Skeletal muscle tissue (tissue), 4 donors: ENCODE data around the gene AQP3. TPM values are rescaled to one million over a fixed set of nuclear protein-coding genes. Genes with fewer than 3 reads are reported as not detected.
A peak's percentile ranks its signal among the peaks of the same experiment; 100 is the strongest.
"Not testable (repeated sequence)": the region's sequence is repeated elsewhere in the genome, so short reads cannot be mapped to it uniquely, and the experiment has no call there.

Experiments
- H3K27ac ChIP-seq: one replicate; pipeline ENCODE4 v1.7.0; 2013; ENCODE audit warnings: mild to moderate bottlenecking, low read depth, low read length, inconsistent platforms
- H3K27me3 ChIP-seq, 3 donors: one replicate each; pipeline ENCODE4 v1.7.0; 2013; ENCODE audit warnings: low read length in 3 of 3; ENCODE audit not compliant: control insufficient read depth in 3 of 3, insufficient read depth in 3 of 3
- H3K36me3 ChIP-seq, 3 donors: one replicate each; pipeline ENCODE4 v1.7.0; 2013; ENCODE audit warnings: low read length in 3 of 3; ENCODE audit not compliant: control insufficient read depth in 3 of 3, insufficient read depth in 3 of 3
- H3K4me1 ChIP-seq, 3 donors: one replicate each; pipeline ENCODE4 v1.7.0; 2013; ENCODE audit warnings: low read length in 3 of 3, mild to moderate bottlenecking in 3 of 3; ENCODE audit not compliant: control insufficient read depth in 3 of 3, insufficient read depth in 3 of 3
- H3K4me3 ChIP-seq, 3 donors: one replicate each; pipeline ENCODE4 v1.7.0; 2013; ENCODE audit warnings: low read length in 3 of 3
- H3K9ac ChIP-seq, 3 donors: one replicate each; pipeline ENCODE4 v1.7.0; 2013; ENCODE audit warnings: low read length in 3 of 3, mild to moderate bottlenecking in 3 of 3, moderate library complexity in 2 of 3, low read depth in 1 of 3
- H3K9me3 ChIP-seq, 3 donors: one replicate each; pipeline ENCODE4 v1.7.0; 2013; ENCODE audit warnings: low read length in 3 of 3; ENCODE audit not compliant: control insufficient read depth in 3 of 3
- total RNA-seq: library from RNA; depleted of rRNA; stranded (reverse); fragments of >200 nt; gene quantifications from one replicate; pipeline ENCODE4 v1.2.3, GENCODE V29; 2014
- donor health status: Osteomylitis.

AQP3 gene
- total RNA-seq, 1 donor from 2014 or later: 6.8 TPM

GRCh38 chr9:33454661-33455026, 7.3 kb upstream of the AQP3 start:
- not testable (repeated sequence) for H3K36me3 ChIP-seq, H3K9ac ChIP-seq, H3K27ac ChIP-seq, H3K9me3 ChIP-seq, H3K4me3 ChIP-seq, H3K27me3 ChIP-seq, H3K4me1 ChIP-seq

GRCh38 chr9:33453999-33454660, 6.7 kb upstream of the AQP3 start:
- Histone ChIP-seq H3K36me3 (no peaks in the 10 kb centered on the region), H3K4me1 (no peaks in the 10 kb centered on the region), H3K27ac (no peak overlapping the region), H3K9me3 (no peaks in the 10 kb centered on the region), H3K4me3 (no peak overlapping the region), H3K27me3 (no peaks in the 10 kb centered on the region), H3K9ac (no peak overlapping the region)

DNA sequence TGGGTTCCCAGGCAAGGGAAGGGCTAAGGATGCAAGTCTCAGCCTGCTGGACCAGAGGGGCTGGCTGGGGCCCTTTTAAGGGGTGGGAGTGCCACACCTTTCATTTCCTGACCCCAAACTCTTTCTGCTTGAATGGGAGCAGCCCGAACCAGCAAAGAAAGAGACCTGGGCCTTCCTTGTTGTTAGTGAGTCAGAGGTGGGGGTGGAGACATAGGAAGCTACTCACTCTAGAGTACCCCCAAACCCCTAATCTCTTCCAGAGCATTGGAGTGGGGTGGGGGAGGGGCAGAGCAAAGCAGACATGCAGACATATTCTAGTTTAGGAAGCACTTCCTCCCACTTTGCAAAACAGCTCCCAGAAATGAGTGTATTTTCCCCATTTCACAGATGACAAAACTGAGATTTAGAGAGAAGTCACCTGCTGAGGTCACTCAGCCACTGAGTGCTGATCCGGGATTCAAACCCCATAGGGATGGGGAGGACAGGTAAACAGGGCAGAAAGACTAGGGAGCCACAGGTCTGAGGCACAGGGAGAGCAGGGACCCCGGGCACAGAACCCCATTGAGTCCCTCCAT, 6.0 kb upstream of the AQP3 start:
- Histone ChIP-seq H3K4me3 (no peak overlapping the region), H3K9me3 (no peaks in the 10 kb centered on the region), H3K9ac (no peak overlapping the region), H3K36me3 (no peaks in the 10 kb centered on the region), H3K4me1 (no peaks in the 10 kb centered on the region), H3K27ac (no peak overlapping the region), H3K27me3 (no peaks in the 10 kb centered on the region)

DNA sequence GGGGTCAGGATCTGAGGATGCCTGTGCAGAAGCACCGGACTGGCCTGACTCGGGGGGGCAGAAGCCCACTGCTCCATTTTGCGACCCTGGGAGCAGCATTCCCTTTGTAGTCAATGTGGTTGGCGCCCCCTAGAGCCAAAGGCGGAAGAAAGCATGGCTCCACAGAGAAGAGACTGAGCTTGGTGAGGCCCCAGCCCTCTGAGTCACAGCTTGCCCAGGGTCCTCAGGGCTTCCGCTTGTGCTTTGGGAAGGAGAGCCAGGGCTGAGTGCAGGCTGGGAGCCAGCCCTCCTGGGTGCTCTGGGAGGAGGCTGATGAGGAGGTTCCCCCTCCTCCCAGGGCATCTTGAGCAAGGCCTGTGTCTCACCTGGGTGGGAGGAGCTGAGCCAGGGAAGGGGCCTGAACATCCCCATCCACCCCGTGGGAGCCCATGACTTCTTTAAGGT, 5.5 kb upstream of the AQP3 start:
- Histone ChIP-seq H3K4me3 (no peak overlapping the region), H3K9ac (no peak overlapping the region), H3K4me1 (peaks cover 3 to 5% (median 4%) of the 10 kb centered on the region in 3 donors), H3K36me3 (no peaks in the 10 kb centered on the region), H3K9me3 (no peaks in the 10 kb centered on the region), H3K27ac (no peak overlapping the region), H3K27me3 (peaks cover 0 to 3% (median 0%) of the 10 kb centered on the region in 3 donors)

DNA sequence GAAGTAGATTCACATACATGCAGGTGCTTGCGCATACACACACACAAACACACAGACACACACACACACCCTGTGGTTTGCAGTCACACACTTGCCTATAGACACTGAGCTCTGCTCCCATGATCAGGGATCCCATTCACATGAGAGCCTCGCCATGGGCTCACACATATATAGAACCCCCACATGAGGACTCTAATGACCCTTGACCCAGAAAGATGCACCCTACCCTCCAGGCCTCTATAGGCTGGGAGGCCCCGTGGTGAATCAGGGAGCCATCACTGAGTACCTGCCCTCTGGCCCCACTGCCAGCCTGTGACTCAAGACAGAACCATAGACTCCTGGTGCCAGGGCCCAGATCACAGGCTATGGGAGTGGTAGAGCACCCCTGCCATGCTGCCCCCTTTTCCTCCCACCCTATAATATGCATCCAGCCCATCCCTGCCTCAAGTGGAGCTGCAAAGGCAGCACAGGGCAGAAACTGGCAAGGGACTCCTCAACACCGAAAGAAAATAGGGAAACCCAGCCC, 3.3 kb upstream of the AQP3 start:
- Histone ChIP-seq H3K9ac (no peak overlapping the region), H3K4me1 (peaks cover 16 to 21% (median 16%) of the 10 kb centered on the region in 3 donors), H3K9me3 (no peaks in the 10 kb centered on the region), H3K27me3 (peaks cover 0 to 5% (median 0%) of the 10 kb centered on the region in 3 donors), H3K4me3 (no peak overlapping the region), H3K36me3 (no peaks in the 10 kb centered on the region), H3K27ac (no peak overlapping the region)

GRCh38 chr9:33449715-33450114, 2.3 kb upstream of the AQP3 start:
- no peaks in the 10 kb centered on the region for H3K36me3 ChIP-seq
- no peak overlapping the region for H3K27ac ChIP-seq
- H3K27me3 ChIP-seq: peaks cover 0 to 5% (median 0%) of the 10 kb centered on the region in 3 donors
- H3K4me1 ChIP-seq: peaks cover 16 to 21% (median 16%) of the 10 kb centered on the region in 3 donors
- no peak overlapping the region for H3K4me3 ChIP-seq
- H3K9me3 ChIP-seq: no peaks in the 10 kb centered on the region
- no peak overlapping the region for H3K9ac ChIP-seq

- Histone ChIP-seq H3K9ac (peak overlapping the region in 1 of 3 donors; percentile 74), H3K27me3 (peaks cover 0 to 5% (median 0%) of the 10 kb centered on the region in 3 donors), H3K4me1 (peaks cover 16 to 21% (median 16%) of the 10 kb centered on the region in 3 donors), H3K4me3 (peak overlapping the region; percentile 66 to 86 (median 75)), H3K9me3 (no peaks in the 10 kb centered on the region), H3K36me3 (no peaks in the 10 kb centered on the region), H3K27ac (no peak overlapping the region)
Measured at GRCh38 chr9:33447799-33448553, 583 bp upstream of the AQP3 start.

- Histone ChIP-seq H3K4me1 (peaks cover 16 to 21% (median 16%) of the 10 kb centered on the region in 3 donors), H3K27me3 (peaks cover 0 to 5% (median 0%) of the 10 kb centered on the region in 3 donors), H3K9ac (peak overlapping the region; percentile 57 to 70 (median 69)), H3K36me3 (peaks cover 0 to 5% (median 0%) of the 10 kb centered on the region in 3 donors), H3K27ac (peak overlapping the region; percentile 73), H3K9me3 (no peaks in the 10 kb centered on the region), H3K4me3 (peak overlapping the region; percentile 71 to 86 (median 75))
Measured at GRCh38 chr9:33446240-33446945, 1.0 kb downstream of the AQP3 start.

DNA sequence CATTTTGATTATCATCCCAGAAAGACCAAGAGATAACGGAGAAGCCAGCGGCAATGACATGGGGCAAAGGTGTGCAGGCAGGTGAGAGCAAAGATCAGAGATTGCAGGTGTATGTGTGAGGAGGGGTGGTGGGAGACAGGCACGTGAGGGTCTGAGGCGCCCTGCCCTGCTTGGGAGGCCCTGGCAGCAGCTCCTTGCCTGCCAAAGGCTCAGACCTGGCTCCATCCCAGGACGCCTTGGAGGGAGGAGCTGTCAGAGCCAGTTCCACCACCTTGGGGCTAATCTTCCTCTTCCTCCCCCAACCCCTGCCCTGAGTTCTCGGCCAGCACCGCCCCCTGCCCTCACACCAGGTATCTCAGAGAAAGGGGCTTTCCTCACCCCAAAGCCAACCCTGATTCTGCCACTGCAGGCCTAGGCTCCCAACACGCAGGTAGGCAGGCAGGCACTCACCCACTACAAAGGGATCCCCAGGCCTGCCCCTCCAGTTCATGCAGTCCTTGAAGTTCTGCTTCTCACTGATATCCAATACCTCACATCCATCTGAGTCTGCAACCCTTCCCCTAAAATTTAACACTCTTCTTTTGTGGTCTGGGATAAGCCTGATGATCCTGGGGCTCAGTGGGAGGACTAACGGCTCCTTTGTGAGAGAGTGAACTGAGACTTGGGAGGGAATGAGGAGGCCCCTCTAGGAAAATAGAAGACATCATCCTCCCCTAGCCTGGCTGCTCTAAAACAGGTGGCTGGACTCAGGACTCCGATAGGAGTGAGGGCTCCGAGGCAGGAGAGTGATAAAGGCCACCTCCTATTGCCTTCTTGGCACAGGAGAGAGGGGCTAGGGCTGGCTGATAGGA, 1.8 kb downstream of the AQP3 start:
- Histone ChIP-seq H3K36me3 (peaks cover 0 to 5% (median 0%) of the 10 kb centered on the region in 3 donors), H3K9me3 (no peaks in the 10 kb centered on the region), H3K4me1 (peaks cover 16 to 21% (median 16%) of the 10 kb centered on the region in 3 donors), H3K27me3 (peaks cover 0 to 5% (median 0%) of the 10 kb centered on the region in 3 donors), H3K9ac (peak overlapping the region in 1 of 3 donors; percentile 57), H3K4me3 (no peak overlapping the region), H3K27ac (peak overlapping the region; percentile 73)
